Measurements from ENCODE around the gene RNASE2.

DNA sequence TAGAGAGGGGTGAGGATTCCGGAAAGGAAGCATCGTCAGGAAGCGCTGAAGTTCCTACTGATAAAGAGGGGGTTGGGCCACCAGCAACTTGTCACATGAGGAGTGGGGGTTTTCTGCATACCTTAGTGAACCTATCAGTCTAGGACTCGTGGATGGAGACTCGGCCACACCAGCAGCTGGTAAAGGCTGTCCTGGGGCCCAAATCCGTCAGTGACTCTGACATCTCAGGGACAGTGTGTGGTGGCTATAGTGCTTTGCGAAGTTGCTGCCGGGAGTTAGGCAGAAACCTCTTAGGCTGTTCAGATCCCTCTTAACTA lies 16.4 kb downstream of the RNASE2 start:
- TF ChIP-seq, protein P1, sequence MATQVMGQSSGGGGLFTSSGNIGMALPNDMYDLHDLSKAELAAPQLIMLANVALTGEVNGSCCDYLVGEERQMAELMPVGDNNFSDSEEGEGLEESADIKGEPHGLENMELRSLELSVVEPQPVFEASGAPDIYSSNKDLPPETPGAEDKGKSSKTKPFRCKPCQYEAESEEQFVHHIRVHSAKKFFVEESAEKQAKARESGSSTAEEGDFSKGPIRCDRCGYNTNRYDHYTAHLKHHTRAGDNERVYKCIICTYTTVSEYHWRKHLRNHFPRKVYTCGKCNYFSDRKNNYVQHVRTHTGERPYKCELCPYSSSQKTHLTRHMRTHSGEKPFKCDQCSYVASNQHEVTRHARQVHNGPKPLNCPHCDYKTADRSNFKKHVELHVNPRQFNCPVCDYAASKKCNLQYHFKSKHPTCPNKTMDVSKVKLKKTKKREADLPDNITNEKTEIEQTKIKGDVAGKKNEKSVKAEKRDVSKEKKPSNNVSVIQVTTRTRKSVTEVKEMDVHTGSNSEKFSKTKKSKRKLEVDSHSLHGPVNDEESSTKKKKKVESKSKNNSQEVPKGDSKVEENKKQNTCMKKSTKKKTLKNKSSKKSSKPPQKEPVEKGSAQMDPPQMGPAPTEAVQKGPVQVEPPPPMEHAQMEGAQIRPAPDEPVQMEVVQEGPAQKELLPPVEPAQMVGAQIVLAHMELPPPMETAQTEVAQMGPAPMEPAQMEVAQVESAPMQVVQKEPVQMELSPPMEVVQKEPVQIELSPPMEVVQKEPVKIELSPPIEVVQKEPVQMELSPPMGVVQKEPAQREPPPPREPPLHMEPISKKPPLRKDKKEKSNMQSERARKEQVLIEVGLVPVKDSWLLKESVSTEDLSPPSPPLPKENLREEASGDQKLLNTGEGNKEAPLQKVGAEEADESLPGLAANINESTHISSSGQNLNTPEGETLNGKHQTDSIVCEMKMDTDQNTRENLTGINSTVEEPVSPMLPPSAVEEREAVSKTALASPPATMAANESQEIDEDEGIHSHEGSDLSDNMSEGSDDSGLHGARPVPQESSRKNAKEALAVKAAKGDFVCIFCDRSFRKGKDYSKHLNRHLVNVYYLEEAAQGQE (IDR thresholded peaks at IDR 0.05; ENCODE audit: insufficient read depth in 1 of 2, low read depth in 2 of 2, low read length in 2 of 2), result no peak
- TF ChIP-seq POLR2AphosphoS5 (IDR thresholded peaks at IDR 0.05; ENCODE audit: low read depth, low read length) (no peak), SIN3A (IDR thresholded peaks at IDR 0.05; ENCODE audit: borderline replicate concordance, insufficient read depth, low read length) (no peak)

All from PFSK-1 (cell line).